HepG2 (cell line): ENCODE results near the gene TCF7L2. TPM values are rescaled to one million over a fixed set of nuclear protein-coding genes. Genes with fewer than 3 reads are reported as not detected.
A peak's percentile ranks its signal among the peaks of the same experiment; 100 is the strongest.

Experiments used
- CC2D1A ChIP-seq: sonication (generic); formaldehyde crosslinking; IDR thresholded peaks from 2 replicates; pipeline ENCODE4 v1.8.1; 2023; ENCODE audit warnings: mild to moderate bottlenecking, missing genetic modification reagents
- ERF ChIP-seq: IDR thresholded peaks from 2 replicates; pipeline ENCODE4 v1.6.1; 2018; ENCODE audit warnings: missing biosample characterization, missing genetic modification reagents
- FOXA1 ChIP-seq, 2 experiments: fragments of 450-650 bp in 1 of 2; sonication (generic) in 1 of 2; formaldehyde crosslinking in 1 of 2; IDR thresholded peaks; 2 replicates each; pipeline versions ENCODE4 v1.4.0 to v1.6.1; 2016 to 2020; ENCODE audit warnings: missing genetic modification reagents in 1 of 2
- FOXK2 ChIP-seq: fragments of 450-650 bp; IDR thresholded peaks from 2 replicates; pipeline ENCODE4 v1.6.1; 2016
- GPBP1L1 ChIP-seq: sonication (generic); formaldehyde crosslinking; IDR thresholded peaks from 2 replicates; pipeline ENCODE4 v1.5.0; 2020; ENCODE audit warnings: mild to moderate bottlenecking, missing genetic modification reagents
- HDAC2 ChIP-seq: sonication (generic); formaldehyde crosslinking; IDR thresholded peaks from 2 replicates; pipeline ENCODE4 v1.4.0; 2020; ENCODE audit warnings: missing genetic modification reagents
- HINFP ChIP-seq: sonication (generic); formaldehyde crosslinking; IDR thresholded peaks from 2 replicates; pipeline ENCODE4 v1.4.0; 2020; ENCODE audit warnings: low read depth, mild to moderate bottlenecking, missing genetic modification reagents
- JUNB ChIP-seq: sonication (generic); formaldehyde crosslinking; IDR thresholded peaks from 2 replicates; pipeline ENCODE4 v1.8.0; 2022; ENCODE audit warnings: missing genetic modification reagents, mild to moderate bottlenecking, borderline replicate concordance
- MAFK ChIP-seq, 2 experiments: IDR thresholded peaks in 1 of 2; conservative IDR thresholded peaks in 1 of 2; 2 replicates each; pipeline ENCODE4 v1.6.1; 2011; ENCODE audit warnings: improper control_type of control experiment in 2 of 2, low read length in 2 of 2
- MTA1 ChIP-seq: sonication (generic); formaldehyde crosslinking; IDR thresholded peaks from 2 replicates; pipeline ENCODE4 v1.4.0; 2020; ENCODE audit warnings: missing genetic modification reagents, mild to moderate bottlenecking, borderline replicate concordance
- MTF2 ChIP-seq: sonication (generic); formaldehyde crosslinking; IDR thresholded peaks from 2 replicates; pipeline ENCODE4 v1.5.0; 2020; ENCODE audit warnings: missing genetic modification reagents, borderline replicate concordance
- NFIC ChIP-seq: IDR thresholded peaks from 2 replicates; pipeline ENCODE4 v1.6.1; 2012; ENCODE audit warnings: mild to moderate bottlenecking, low read length, inconsistent platforms
- NFYC ChIP-seq: IDR thresholded peaks from 2 replicates; pipeline ENCODE4 v1.6.1; 2016; ENCODE audit warnings: missing genetic modification reagents, missing compliant biosample characterization
- RAD51 ChIP-seq: fragments of 450-650 bp; IDR thresholded peaks from 2 replicates; pipeline ENCODE4 v1.6.1; 2016; ENCODE audit warnings: borderline replicate concordance
- SOX5 ChIP-seq: IDR thresholded peaks from 2 replicates; pipeline ENCODE4 v1.6.1; 2016; ENCODE audit warnings: borderline replicate concordance
- TOE1 ChIP-seq: sonication (generic); formaldehyde crosslinking; IDR thresholded peaks from 2 replicates; pipeline ENCODE4 v1.4.0; 2020; ENCODE audit warnings: mild to moderate bottlenecking, missing genetic modification reagents
- TSC22D2 ChIP-seq: sonication (generic); formaldehyde crosslinking; IDR thresholded peaks from 2 replicates; pipeline ENCODE4 v1.5.1; 2020; ENCODE audit warnings: missing genetic modification reagents, mild to moderate bottlenecking, borderline replicate concordance
- ZEB1 ChIP-seq: IDR thresholded peaks from 2 replicates; pipeline ENCODE4 v1.6.1; 2012; ENCODE audit warnings: mild to moderate bottlenecking, low read depth, inconsistent platforms; ENCODE audit not compliant: insufficient replicate concordance
- ZNF260 ChIP-seq: sonication (generic); formaldehyde crosslinking; IDR thresholded peaks from 2 replicates; pipeline ENCODE4 v1.4.0; 2020; ENCODE audit warnings: missing genetic modification reagents, low read depth, mild to moderate bottlenecking, borderline replicate concordance
- ZNF282 ChIP-seq: fragments of 450-650 bp; IDR thresholded peaks from 2 replicates; pipeline ENCODE4 v1.6.1; 2018; ENCODE audit not compliant: partially characterized antibody
- ZNF670 ChIP-seq: sonication (generic); formaldehyde crosslinking; IDR thresholded peaks from 2 replicates; pipeline ENCODE4 v1.8.0; 2022; ENCODE audit warnings: mild to moderate bottlenecking, missing genetic modification reagents, borderline replicate concordance
- ZSCAN12 ChIP-seq: sonication (generic); formaldehyde crosslinking; IDR thresholded peaks from 2 replicates; pipeline ENCODE4 v1.9.0; 2021; ENCODE audit warnings: mild to moderate bottlenecking, missing genetic modification reagents
- polyA plus RNA-seq, 8 experiments: library from polyadenylated mRNA; depleted of rRNA in 3 of 8; stranded (reverse) in 7 of 8; unstranded in 1 of 8; fragments of >200 nt; fragmentation: Illumina TruSeq in 4 of 8; extraction: Trizol in 4 of 8; gene quantifications; 2 replicates each; pipeline versions ENCODE4 v1.2.1 to v1.2.3, GENCODE V29; 2011 to 2016; ENCODE audit warnings: low read depth in 4 of 8, missing spikeins in 1 of 8, mixed read lengths in 1 of 8; ENCODE audit not compliant: insufficient read depth in 1 of 8
- total RNA-seq, 5 experiments: library from RNA; depleted of rRNA; stranded (reverse); fragments of >200 nt; fragmentation: Illumina TruSeq; extraction: Trizol; gene quantifications; 2 replicates each; pipeline ENCODE4 v1.2.3, GENCODE V29; 2016; ENCODE audit warnings: low read depth in 1 of 5
- TF ChIP-seq, protein P1 (sequence below): sonication (generic); formaldehyde crosslinking; IDR thresholded peaks from 2 replicates; pipeline ENCODE4 v1.4.0; 2020; ENCODE audit warnings: missing genetic modification reagents, borderline replicate concordance

TCF7L2 gene
- total and polyA plus RNA-seq, 2 of the 13 experiments (the other 11 are each of a cell fraction or from before 2014, with no cell fraction given), result 3.9 to 13.7 TPM

DNA sequence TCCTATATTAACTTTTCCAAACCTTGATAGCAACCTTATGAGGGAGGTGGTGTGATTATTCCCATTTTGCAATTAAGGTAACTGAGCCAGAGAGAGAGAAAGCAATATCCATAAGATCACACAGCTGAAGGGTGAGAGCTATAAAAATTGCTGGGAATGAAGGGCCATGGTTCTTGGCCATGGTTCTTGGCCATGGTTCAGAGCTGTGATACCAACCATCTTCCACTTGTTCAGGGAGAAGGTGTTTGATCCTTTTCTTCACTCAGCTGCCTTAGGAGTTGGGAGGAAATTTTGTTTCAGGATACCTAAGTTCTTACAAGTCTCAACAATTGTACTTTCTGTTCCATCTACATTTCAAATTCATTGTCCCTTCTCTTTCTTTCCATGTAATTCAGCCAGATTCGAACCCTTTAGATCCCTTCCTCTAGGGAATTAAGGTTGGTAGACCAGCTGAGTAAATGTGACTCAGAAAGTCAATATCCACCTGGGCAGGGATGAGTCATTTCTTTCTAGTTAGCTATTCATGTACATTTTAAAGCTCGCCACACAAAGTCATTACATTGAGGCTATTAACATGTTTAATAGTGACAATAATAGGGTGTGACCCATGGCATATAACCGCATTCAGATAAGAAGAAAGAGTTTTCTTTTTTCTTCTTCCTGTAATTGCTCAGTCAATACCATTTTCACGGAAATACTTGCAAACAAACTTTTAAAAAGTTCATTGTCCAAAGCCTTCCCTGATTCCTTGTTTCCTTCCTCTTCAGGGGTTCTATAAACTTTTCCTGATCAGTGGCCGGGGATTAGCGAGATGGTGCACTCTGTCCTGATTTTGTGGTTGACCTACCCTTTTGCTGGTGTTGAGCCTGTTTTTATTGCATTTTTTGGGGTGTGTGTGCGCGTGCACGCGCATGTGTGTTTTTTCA lies 143.4 kb downstream of the TCF7L2 start (continued):
- TF ChIP-seq, protein P1, sequence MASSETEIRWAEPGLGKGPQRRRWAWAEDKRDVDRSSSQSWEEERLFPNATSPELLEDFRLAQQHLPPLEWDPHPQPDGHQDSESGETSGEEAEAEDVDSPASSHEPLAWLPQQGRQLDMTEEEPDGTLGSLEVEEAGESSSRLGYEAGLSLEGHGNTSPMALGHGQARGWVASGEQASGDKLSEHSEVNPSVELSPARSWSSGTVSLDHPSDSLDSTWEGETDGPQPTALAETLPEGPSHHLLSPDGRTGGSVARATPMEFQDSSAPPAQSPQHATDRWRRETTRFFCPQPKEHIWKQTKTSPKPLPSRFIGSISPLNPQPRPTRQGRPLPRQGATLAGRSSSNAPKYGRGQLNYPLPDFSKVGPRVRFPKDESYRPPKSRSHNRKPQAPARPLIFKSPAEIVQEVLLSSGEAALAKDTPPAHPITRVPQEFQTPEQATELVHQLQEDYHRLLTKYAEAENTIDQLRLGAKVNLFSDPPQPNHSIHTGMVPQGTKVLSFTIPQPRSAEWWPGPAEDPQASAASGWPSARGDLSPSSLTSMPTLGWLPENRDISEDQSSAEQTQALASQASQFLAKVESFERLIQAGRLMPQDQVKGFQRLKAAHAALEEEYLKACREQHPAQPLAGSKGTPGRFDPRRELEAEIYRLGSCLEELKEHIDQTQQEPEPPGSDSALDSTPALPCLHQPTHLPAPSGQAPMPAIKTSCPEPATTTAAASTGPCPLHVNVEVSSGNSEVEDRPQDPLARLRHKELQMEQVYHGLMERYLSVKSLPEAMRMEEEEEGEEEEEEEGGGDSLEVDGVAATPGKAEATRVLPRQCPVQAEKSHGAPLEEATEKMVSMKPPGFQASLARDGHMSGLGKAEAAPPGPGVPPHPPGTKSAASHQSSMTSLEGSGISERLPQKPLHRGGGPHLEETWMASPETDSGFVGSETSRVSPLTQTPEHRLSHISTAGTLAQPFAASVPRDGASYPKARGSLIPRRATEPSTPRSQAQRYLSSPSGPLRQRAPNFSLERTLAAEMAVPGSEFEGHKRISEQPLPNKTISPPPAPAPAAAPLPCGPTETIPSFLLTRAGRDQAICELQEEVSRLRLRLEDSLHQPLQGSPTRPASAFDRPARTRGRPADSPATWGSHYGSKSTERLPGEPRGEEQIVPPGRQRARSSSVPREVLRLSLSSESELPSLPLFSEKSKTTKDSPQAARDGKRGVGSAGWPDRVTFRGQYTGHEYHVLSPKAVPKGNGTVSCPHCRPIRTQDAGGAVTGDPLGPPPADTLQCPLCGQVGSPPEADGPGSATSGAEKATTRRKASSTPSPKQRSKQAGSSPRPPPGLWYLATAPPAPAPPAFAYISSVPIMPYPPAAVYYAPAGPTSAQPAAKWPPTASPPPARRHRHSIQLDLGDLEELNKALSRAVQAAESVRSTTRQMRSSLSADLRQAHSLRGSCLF (CRISPR knock-in tag), result no peak; the same call in 1 of the 2 replicates
- TF ChIP-seq NFIC (peak; percentile 92), TOE1 (CRISPR knock-in tag) (no peak), ZNF260 (CRISPR knock-in tag) (no peak), MTF2 (CRISPR knock-in tag) (no peak), ZNF282 (no peak), MAFK (conservative IDR thresholded peaks at IDR 0.05 in 1 of 2, IDR thresholded peaks at IDR 0.05 in 1 of 2; ENCODE audit: low read length in 2 of 2) (no peak), ZSCAN12 (no peak), FOXK2 (no peak), SOX5 (CRISPR knock-in tag) (peak; percentile 88; the same call in 1 of the 2 replicates), NFYC (CRISPR knock-in tag) (no peak), HINFP (no peak), ZEB1 (peak; percentile 30), MTA1 (CRISPR knock-in tag) (no peak), FOXA1 (IDR thresholded peaks at IDR 0.05) (peak; percentile 94), FOXA1 (CRISPR knock-in tag; IDR thresholded peaks at IDR 0.05) (peak; percentile 96), ZNF670 (CRISPR knock-in tag) (no peak), RAD51 (no peak), CC2D1A (CRISPR knock-in tag) (no peak), GPBP1L1 (no peak), HDAC2 (peak; percentile 54), ERF (CRISPR knock-in tag) (peak; percentile 53), TSC22D2 (CRISPR knock-in tag) (no peak), JUNB (peak; percentile 98)
